Measurements from ENCODE around the gene LYG2. TPM values are rescaled to one million over a fixed set of nuclear protein-coding genes. Genes with fewer than 3 reads are reported as not detected.
"Not testable (repeated sequence)": the region's sequence is repeated elsewhere in the genome, so short reads cannot be mapped to it uniquely, and the experiment has no call there.

LYG2 gene
- total and polyA plus RNA-seq, 4 experiments from 2014 or later, result not detected

GRCh38 chr2:99278195-99278765 lies 22.8 kb upstream of the LYG2 start:
- H3K27ac ChIP-seq (ENCODE audit: low read depth, low read length); H3K9me3 ChIP-seq (ENCODE audit: control insufficient read depth in 1 of 2, low read length in 2 of 2); H3K27ac Mint-ChIP-seq; H3K27me3 Mint-ChIP-seq; H3K27me3 ChIP-seq (ENCODE audit: insufficient read depth, low read length); intact Hi-C loops (cut with micrococcal nuclease); H3K4me3 Mint-ChIP-seq; H3K4me1 Mint-ChIP-seq; H3K36me3 ChIP-seq (ENCODE audit: insufficient read depth, low read length); CTCF ChIA-PET (ENCODE audit: partially characterized antibody); DNase-seq; H3K4me1 ChIP-seq (ENCODE audit: insufficient read depth, low read length); POLR2A ChIA-PET (ENCODE audit: partially characterized antibody); H3K4me3 ChIP-seq (ENCODE audit: low read length in 2 of 2): not testable (repeated sequence)
- H3K36me3 Mint-ChIP-seq, result peaks cover 22 to 41% of the 10 kb centered on the region in 2 donors
- peaks cover 0 to 20% (median 13%) of the 10 kb centered on the region in 8 donors for H3K9me3 Mint-ChIP-seq

DNA sequence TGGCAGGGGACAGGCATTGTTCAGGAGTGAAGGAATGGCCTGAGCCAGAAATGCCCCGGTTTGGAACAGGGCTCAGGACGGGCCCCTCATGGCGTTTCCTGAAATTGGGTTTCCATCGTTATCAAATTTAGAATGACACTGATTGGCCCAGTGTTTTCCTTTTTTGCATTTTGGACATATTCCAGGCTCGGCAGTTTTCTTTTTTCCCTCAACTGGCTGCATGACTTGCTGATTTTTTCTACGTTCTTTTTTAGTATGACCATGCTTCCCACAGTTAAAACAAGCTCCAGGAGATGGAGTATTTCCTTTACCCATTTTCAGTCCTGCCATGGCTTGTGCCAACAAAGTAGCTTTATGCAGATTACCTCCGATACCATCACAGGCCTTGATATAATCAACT lies 20.4 kb upstream of the LYG2 start:
- peaks cover 25 to 36% of the 10 kb centered on the region in 2 donors for H3K36me3 Mint-ChIP-seq
- Histone ChIP-seq H3K4me1 (ENCODE audit: insufficient read depth, low read length) (no peaks in the 10 kb centered on the region), H3K4me3 (ENCODE audit: low read length in 2 of 2) (no peak overlapping the region), H3K9me3 (ENCODE audit: control insufficient read depth in 1 of 2, low read length in 2 of 2) (no peaks in the 10 kb centered on the region), H3K27ac (ENCODE audit: low read depth, low read length) (no peak overlapping the region), H3K36me3 (ENCODE audit: insufficient read depth, low read length) (no peaks in the 10 kb centered on the region), H3K27me3 (ENCODE audit: insufficient read depth, low read length) (no peaks in the 10 kb centered on the region)
- CTCF ChIA-PET (ENCODE audit: partially characterized antibody), result no interaction called here
- POLR2A ChIA-PET (ENCODE audit: partially characterized antibody), result no interaction called here
- intact Hi-C loops (cut with micrococcal nuclease), result no loop called here
- H3K9me3 Mint-ChIP-seq, result peaks cover 0 to 30% (median 20%) of the 10 kb centered on the region in 8 donors
- no peak overlapping the region for H3K27ac Mint-ChIP-seq
- H3K27me3 Mint-ChIP-seq, result peaks cover 0 to 1% of the 10 kb centered on the region in 2 donors
- no peak overlapping the region for H3K4me3 Mint-ChIP-seq
- no peak for DNase-seq
- no peaks in the 10 kb centered on the region for H3K4me1 Mint-ChIP-seq

DNA sequence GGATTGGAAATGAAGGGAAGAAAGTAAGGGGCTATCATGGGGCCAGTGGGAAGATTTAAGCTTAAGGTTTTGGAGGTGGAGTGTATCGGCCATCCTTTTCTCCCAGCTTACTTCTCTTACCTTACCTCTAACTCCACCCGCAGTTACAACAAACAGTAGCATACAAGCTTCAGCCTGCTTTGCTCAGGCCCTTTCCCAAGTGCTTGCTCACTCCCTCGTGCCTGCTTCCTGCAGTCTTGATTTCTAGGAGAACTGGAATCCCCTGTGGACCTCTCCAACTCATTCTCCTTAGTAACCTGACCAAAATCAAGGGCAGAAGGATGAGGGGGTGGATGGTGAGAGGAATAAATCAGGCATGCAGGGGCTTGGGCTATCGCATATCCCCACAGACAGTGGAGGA lies 5.8 kb upstream of the LYG2 start:
- H3K4me1 Mint-ChIP-seq, result no peaks in the 10 kb centered on the region

GRCh38 chr2:99260184-99260583 lies 4.7 kb upstream of the LYG2 start:
- intact Hi-C loops (cut with micrococcal nuclease), result no loop called here

More for the DNA sequence above, 5.8 kb upstream of the LYG2 start:
- Mint-ChIP-seq H3K27me3 (no peaks in the 10 kb centered on the region), H3K4me3 (no peak overlapping the region), H3K9me3 (no peaks in the 10 kb centered on the region), H3K36me3 (peaks cover 6 to 18% of the 10 kb centered on the region in 2 donors), H3K27ac (no peak overlapping the region)
- H3K4me3 ChIP-seq (ENCODE audit: low read length in 2 of 2), result no peak overlapping the region
- POLR2A ChIA-PET (ENCODE audit: partially characterized antibody), result no interaction called here
- H3K4me1 ChIP-seq (ENCODE audit: insufficient read depth, low read length), result no peaks in the 10 kb centered on the region
- H3K36me3 ChIP-seq (ENCODE audit: insufficient read depth, low read length), result no peaks in the 10 kb centered on the region
- H3K27me3 ChIP-seq (ENCODE audit: insufficient read depth, low read length), result no peaks in the 10 kb centered on the region
- no peak overlapping the region for H3K27ac ChIP-seq (ENCODE audit: low read depth, low read length)
- no peak for DNase-seq
- intact Hi-C loops (cut with micrococcal nuclease), result no loop called here
- H3K9me3 ChIP-seq (ENCODE audit: control insufficient read depth in 1 of 2, low read length in 2 of 2), result no peaks in the 10 kb centered on the region
- CTCF ChIA-PET (ENCODE audit: partially characterized antibody), result no interaction called here

GRCh38 chr2:99259465-99259864 lies 4.0 kb upstream of the LYG2 start:
- H3K4me3 ChIP-seq (ENCODE audit: low read length in 2 of 2), result no peak overlapping the region
- ChIA-PET CTCF (ENCODE audit: partially characterized antibody) (no interaction called here), POLR2A (ENCODE audit: partially characterized antibody) (no interaction called here)
- H3K9me3 ChIP-seq (ENCODE audit: control insufficient read depth in 1 of 2, low read length in 2 of 2), result no peaks in the 10 kb centered on the region
- no peak overlapping the region for H3K27ac ChIP-seq (ENCODE audit: low read depth, low read length)
- DNase-seq, result no peak
- H3K4me1 Mint-ChIP-seq, result no peaks in the 10 kb centered on the region
- H3K36me3 Mint-ChIP-seq, result peaks cover 2 to 16% of the 10 kb centered on the region in 2 donors
- intact Hi-C loops (cut with micrococcal nuclease), result no loop called here
- H3K4me1 ChIP-seq (ENCODE audit: insufficient read depth, low read length), result no peaks in the 10 kb centered on the region
- H3K36me3 ChIP-seq (ENCODE audit: insufficient read depth, low read length), result no peaks in the 10 kb centered on the region
- H3K9me3 Mint-ChIP-seq, result no peaks in the 10 kb centered on the region
- H3K27me3 ChIP-seq (ENCODE audit: insufficient read depth, low read length), result no peaks in the 10 kb centered on the region
- no peaks in the 10 kb centered on the region for H3K27me3 Mint-ChIP-seq
- H3K4me3 Mint-ChIP-seq, result no peak overlapping the region
- H3K27ac Mint-ChIP-seq, result no peak overlapping the region

More at GRCh38 chr2:99260184-99260583, 4.7 kb upstream of the LYG2 start:
- H3K9me3 ChIP-seq (ENCODE audit: control insufficient read depth in 1 of 2, low read length in 2 of 2), result no peaks in the 10 kb centered on the region
- no peaks in the 10 kb centered on the region for H3K27me3 ChIP-seq (ENCODE audit: insufficient read depth, low read length)
- H3K36me3 ChIP-seq (ENCODE audit: insufficient read depth, low read length), result no peaks in the 10 kb centered on the region
- ChIA-PET CTCF (ENCODE audit: partially characterized antibody) (no interaction called here), POLR2A (ENCODE audit: partially characterized antibody) (no interaction called here)
- H3K9me3 Mint-ChIP-seq, result no peaks in the 10 kb centered on the region
- no peak for DNase-seq
- no peaks in the 10 kb centered on the region for H3K4me1 ChIP-seq (ENCODE audit: insufficient read depth, low read length)
- no peaks in the 10 kb centered on the region for H3K4me1 Mint-ChIP-seq
- H3K27ac Mint-ChIP-seq, result no peak overlapping the region
- no peak overlapping the region for H3K27ac ChIP-seq (ENCODE audit: low read depth, low read length)
- H3K27me3 Mint-ChIP-seq, result no peaks in the 10 kb centered on the region
- H3K36me3 Mint-ChIP-seq, result peaks cover 2 to 18% of the 10 kb centered on the region in 2 donors
- H3K4me3 Mint-ChIP-seq, result no peak overlapping the region
- H3K4me3 ChIP-seq (ENCODE audit: low read length in 2 of 2), result no peak overlapping the region

- no peak for DNase-seq
- Mint-ChIP-seq H3K27me3 (no peaks in the 10 kb centered on the region), H3K9me3 (peaks cover 0 to 2% (median 0%) of the 10 kb centered on the region in 8 donors), H3K4me1 (no peaks in the 10 kb centered on the region), H3K4me3 (no peak overlapping the region), H3K27ac (no peak overlapping the region), H3K36me3 (peaks cover 0 to 5% of the 10 kb centered on the region in 2 donors)
- H3K36me3 ChIP-seq (ENCODE audit: insufficient read depth, low read length), result no peaks in the 10 kb centered on the region
- H3K4me1 ChIP-seq (ENCODE audit: insufficient read depth, low read length), result no peaks in the 10 kb centered on the region
- ChIA-PET POLR2A (ENCODE audit: partially characterized antibody) (no interaction called here), CTCF (ENCODE audit: partially characterized antibody) (no interaction called here)
- H3K9me3 ChIP-seq (ENCODE audit: control insufficient read depth in 1 of 2, low read length in 2 of 2), result no peaks in the 10 kb centered on the region
- no peak overlapping the region for H3K4me3 ChIP-seq (ENCODE audit: low read length in 2 of 2)
- H3K27me3 ChIP-seq (ENCODE audit: insufficient read depth, low read length), result no peaks in the 10 kb centered on the region
- no peak overlapping the region for H3K27ac ChIP-seq (ENCODE audit: low read depth, low read length)
- intact Hi-C loops (cut with micrococcal nuclease), result no loop called here
Observed at GRCh38 chr2:99256677-99257076, 1.2 kb upstream of the LYG2 start.

- no peaks in the 10 kb centered on the region for H3K27me3 ChIP-seq (ENCODE audit: insufficient read depth, low read length)
- no peaks in the 10 kb centered on the region for H3K9me3 ChIP-seq (ENCODE audit: control insufficient read depth in 1 of 2, low read length in 2 of 2)
- no peaks in the 10 kb centered on the region for H3K27me3 Mint-ChIP-seq
- H3K4me3 ChIP-seq (ENCODE audit: low read length in 2 of 2), result no peak overlapping the region
- ChIA-PET POLR2A (ENCODE audit: partially characterized antibody) (no interaction called here), CTCF (ENCODE audit: partially characterized antibody) (no interaction called here)
- no peaks in the 10 kb centered on the region for H3K4me1 Mint-ChIP-seq
- peaks cover 0 to 10% (median 4%) of the 10 kb centered on the region in 8 donors for H3K9me3 Mint-ChIP-seq
- H3K27ac Mint-ChIP-seq, result no peak overlapping the region
- intact Hi-C loops (cut with micrococcal nuclease), result no loop called here
- H3K4me3 Mint-ChIP-seq, result no peak overlapping the region
- H3K27ac ChIP-seq (ENCODE audit: low read depth, low read length), result no peak overlapping the region
- no peaks in the 10 kb centered on the region for H3K4me1 ChIP-seq (ENCODE audit: insufficient read depth, low read length)
- H3K36me3 Mint-ChIP-seq, result peaks cover 8 to 18% of the 10 kb centered on the region in 2 donors
- DNase-seq, result no peak
- no peaks in the 10 kb centered on the region for H3K36me3 ChIP-seq (ENCODE audit: insufficient read depth, low read length)
Observed at GRCh38 chr2:99249951-99250350, 5.5 kb downstream of the LYG2 start.

GRCh38 chr2:99242151-99242550 lies 13.3 kb downstream of the LYG2 start:
- ChIA-PET CTCF (ENCODE audit: partially characterized antibody) (no interaction called here), POLR2A (ENCODE audit: partially characterized antibody) (no interaction called here)
- Histone ChIP-seq H3K4me3 (ENCODE audit: low read length in 2 of 2) (no peak overlapping the region), H3K36me3 (ENCODE audit: insufficient read depth, low read length) (no peaks in the 10 kb centered on the region), H3K27ac (ENCODE audit: low read depth, low read length) (no peak overlapping the region), H3K27me3 (ENCODE audit: insufficient read depth, low read length) (no peaks in the 10 kb centered on the region), H3K4me1 (ENCODE audit: insufficient read depth, low read length) (no peaks in the 10 kb centered on the region), H3K9me3 (ENCODE audit: control insufficient read depth in 1 of 2, low read length in 2 of 2) (no peaks in the 10 kb centered on the region)
- H3K9me3 Mint-ChIP-seq, result peaks cover 0 to 6% (median 0%) of the 10 kb centered on the region in 8 donors
- H3K27ac Mint-ChIP-seq, result no peak overlapping the region
- no peaks in the 10 kb centered on the region for H3K27me3 Mint-ChIP-seq
- DNase-seq, result no peak
- no peak overlapping the region for H3K4me3 Mint-ChIP-seq
- intact Hi-C loops (cut with micrococcal nuclease), result no loop called here
- H3K4me1 Mint-ChIP-seq, result no peaks in the 10 kb centered on the region
- H3K36me3 Mint-ChIP-seq, result peaks cover 5 to 21% of the 10 kb centered on the region in 2 donors

Measured in CD4-positive, alpha-beta memory T cell (primary cell).